Endothelial cell of umbilical vein (primary cell): ENCODE data around the gene IDH1. TPM values are rescaled to one million over a fixed set of nuclear protein-coding genes. Genes with fewer than 3 reads are reported as not detected.

Experiments used
- BruUV-seq: library from RNA; stranded (reverse); fragments of 400-500 nt; replicated peaks from 2 replicates; lab custom pipeline; 2021; lab: Mats Ljungman, UMichigan
- CTCF ChIA-PET: fragments of 300-600, 350-600 bp; sonication (Branson Sonifier 250); formaldehyde crosslinking; loops from one replicate; lab custom pipeline; 2021; ENCODE audit warnings: antibody characterized with exemption, inconsistent platforms; lab: Charles Lee
- POLR2A ChIA-PET: fragments of 300-600, 350-600 bp; sonication (Branson Sonifier 250); formaldehyde crosslinking; loops from one replicate; lab custom pipeline; 2021; ENCODE audit warnings: antibody characterized with exemption, inconsistent platforms; lab: Charles Lee
- DNase-seq: peaks from one replicate; pipeline ENCODE4 v3.0.0-alpha.2; 2011; ENCODE audit warnings: low read depth, low spot score
- FAIRE-seq: peaks from 2 replicates; lab custom pipeline; 2011; peaks lifted over from hg19 to GRCh38; lab: Jason Lieb, UNC
- H2AFZ ChIP-seq: 2 replicates; pipeline ENCODE4 v1.6.0; 2012; ENCODE audit warnings: low read depth, low read length, control low read depth, inconsistent platforms
- H3K27ac ChIP-seq: 2 replicates; pipeline ENCODE4 v1.5.1; 2011; ENCODE audit warnings: low read depth, mild to moderate bottlenecking, control low read depth, low read length, moderate library complexity; ENCODE audit not compliant: insufficient read depth
- H3K27me3 ChIP-seq, 2 experiments: 2 replicates each; pipeline versions ENCODE4 v1.6.0 to v1.6.1; 2011; ENCODE audit warnings: low read length in 2 of 2, mixed read lengths in 1 of 2; ENCODE audit not compliant: control insufficient read depth in 2 of 2, insufficient read depth in 2 of 2
- H3K36me3 ChIP-seq, 2 experiments: 2 replicates in 1 of 2; 3 replicates in 1 of 2; pipeline ENCODE4 v1.5.1; 2011; ENCODE audit warnings: low read length in 2 of 2, mild to moderate bottlenecking in 1 of 2, moderate library complexity in 1 of 2; ENCODE audit not compliant: control insufficient read depth in 2 of 2, insufficient read depth in 2 of 2; ENCODE audit errors: extremely low read depth in 1 of 2
- H3K4me1 ChIP-seq: 3 replicates; pipeline ENCODE4 v1.5.1; 2011; ENCODE audit warnings: mild to moderate bottlenecking, low read length; ENCODE audit not compliant: control insufficient read depth, insufficient read depth; ENCODE audit errors: extremely low read depth
- H3K4me2 ChIP-seq: 2 replicates; pipeline ENCODE4 v1.6.1; 2011; ENCODE audit warnings: low read length, control low read depth, mixed read lengths; ENCODE audit not compliant: insufficient read depth
- H3K4me3 ChIP-seq, 3 experiments: fragments of 200-600 bp in 1 of 3; sonication (generic), shearing (Covaris generic) in 1 of 3; replicated peaks in 1 of 3; 2 replicates each; pipeline ENCODE4 v1.5.1; 2011 to 2016; ENCODE audit warnings: control low read depth in 3 of 3, low read length in 3 of 3, mild to moderate bottlenecking in 2 of 3, inconsistent platforms in 1 of 3, low read depth in 1 of 3, moderate library complexity in 1 of 3; ENCODE audit not compliant: insufficient read depth in 1 of 3
- H3K79me2 ChIP-seq: 2 replicates; pipeline ENCODE4 v1.6.0; 2012; ENCODE audit warnings: low read length, inconsistent platforms; ENCODE audit not compliant: control insufficient read depth, insufficient read depth
- H3K9ac ChIP-seq: replicated peaks from 2 replicates; pipeline ENCODE3; 2011; ENCODE audit warnings: low read length, control low read depth; ENCODE audit not compliant: insufficient read depth; ENCODE audit errors: extremely low read depth
- H3K9me1 ChIP-seq: replicated peaks from 3 replicates; pipeline ENCODE4 v1.6.0; 2011; ENCODE audit warnings: mild to moderate bottlenecking, low read length; ENCODE audit not compliant: control insufficient read depth, insufficient read depth; ENCODE audit errors: extremely low read depth
- H3K9me3 ChIP-seq: replicated peaks from 2 replicates; pipeline ENCODE4 v1.5.1; 2012; ENCODE audit warnings: low read length, inconsistent platforms; ENCODE audit not compliant: control insufficient read depth, insufficient read depth
- H4K20me1 ChIP-seq: replicated peaks from 2 replicates; pipeline ENCODE3; 2011; ENCODE audit warnings: mild to moderate bottlenecking, low read length; ENCODE audit not compliant: control insufficient read depth, insufficient read depth; ENCODE audit errors: extremely low read depth
- FOS ChIP-seq: IDR thresholded peaks from 2 replicates; pipeline ENCODE4 v1.6.1; 2011; ENCODE audit warnings: mild to moderate bottlenecking, low read length, moderate library complexity, borderline replicate concordance; ENCODE audit not compliant: insufficient read depth
- GATA2 ChIP-seq: IDR thresholded peaks from 2 replicates; pipeline ENCODE4 v1.7.0; 2011; ENCODE audit warnings: low read depth, mild to moderate bottlenecking, moderate library complexity, mixed read lengths, low read length; ENCODE audit not compliant: insufficient read length, insufficient read depth
- JUN ChIP-seq: IDR thresholded peaks from 2 replicates; pipeline ENCODE4 v1.6.1; 2011; ENCODE audit warnings: borderline replicate concordance, low read depth; ENCODE audit not compliant: insufficient read length, insufficient read depth
- dilution Hi-C: fragments of 300-500 bp; cut with MboI; formaldehyde crosslinking; loops from one replicate; pipeline ENCODE4 v1.15.0; 2019; ENCODE audit warnings: low sequenced_read_pairs; ENCODE audit not compliant: extremely low pct_ligation_motif_present
- intact Hi-C: fragments of 100-400 bp; cut with micrococcal nuclease; formaldehyde crosslinking; loops from one replicate; pipeline ENCODE4 v1.10.0; 2022
- polyA plus RNA-seq, 4 experiments: library from polyadenylated mRNA; depleted of rRNA in 3 of 4; stranded (reverse) in 3 of 4; unstranded in 1 of 4; fragments of >200 nt; gene quantifications; 2 replicates each; pipeline versions ENCODE4 v1.2.1 to v1.2.3, GENCODE V29; 2011 to 2012; ENCODE audit warnings: missing spikeins in 1 of 4
- total RNA-seq: library from RNA; stranded (reverse); gene quantifications from 2 replicates; pipeline ENCODE4 v1.2.3, GENCODE V29; 2021
- TF ChIP-seq, protein P1 (sequence below): IDR thresholded peaks from 2 replicates; pipeline ENCODE4 v1.6.1; 2011; ENCODE audit not compliant: insufficient read depth, insufficient read length
- TF ChIP-seq, protein P2 (sequence below), 2 donors: IDR thresholded peaks; 1 replicate in 1 of 2; 2 replicates in 1 of 2; pipeline ENCODE4 v1.5.1; 2011; ENCODE audit warnings: low read length in 2 of 2, mild to moderate bottlenecking in 2 of 2, moderate library complexity in 2 of 2, control low read depth in 1 of 2, inconsistent platforms in 1 of 2, low read depth in 1 of 2; ENCODE audit not compliant: insufficient read depth in 1 of 2; ENCODE audit errors: extremely low read depth in 1 of 2

IDH1 gene
- total and polyA plus RNA-seq, 2 donors (not counting 3 experiments of a cell fraction or from before 2014, with no cell fraction given), result 63.1 to 107 TPM

DNA sequence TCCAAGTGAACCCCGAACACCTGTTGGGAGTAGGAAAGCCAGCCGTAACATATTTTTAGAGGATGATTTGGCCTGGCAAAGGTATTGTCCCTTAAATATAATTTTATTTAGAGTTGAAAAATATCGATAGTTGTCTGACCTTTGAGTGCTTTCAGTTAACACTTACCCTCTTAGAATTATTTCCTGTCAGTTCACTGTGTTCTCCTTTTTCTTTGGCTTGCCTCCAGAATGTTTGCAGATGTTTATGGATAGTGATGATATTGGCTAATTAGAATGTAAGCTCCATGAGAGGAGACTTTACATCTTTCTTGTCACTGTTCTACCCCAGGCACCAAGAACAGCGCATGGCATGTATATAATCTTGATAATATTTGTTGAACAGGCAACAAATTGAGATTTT lies 31.0 kb upstream of the IDH1 start:
- no peak overlapping the region for H3K4me2 ChIP-seq
- intact Hi-C loops, result no loop called here
- ChIA-PET POLR2A (no interaction called here), CTCF (no interaction called here)
- H3K27ac ChIP-seq, result no peak overlapping the region
- TF ChIP-seq, protein P1, sequence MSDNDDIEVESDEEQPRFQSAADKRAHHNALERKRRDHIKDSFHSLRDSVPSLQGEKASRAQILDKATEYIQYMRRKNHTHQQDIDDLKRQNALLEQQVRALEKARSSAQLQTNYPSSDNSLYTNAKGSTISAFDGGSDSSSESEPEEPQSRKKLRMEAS, result no peak
- no peak for TF ChIP-seq GATA2
- no peak for TF ChIP-seq FOS
- TF ChIP-seq, protein P2, sequence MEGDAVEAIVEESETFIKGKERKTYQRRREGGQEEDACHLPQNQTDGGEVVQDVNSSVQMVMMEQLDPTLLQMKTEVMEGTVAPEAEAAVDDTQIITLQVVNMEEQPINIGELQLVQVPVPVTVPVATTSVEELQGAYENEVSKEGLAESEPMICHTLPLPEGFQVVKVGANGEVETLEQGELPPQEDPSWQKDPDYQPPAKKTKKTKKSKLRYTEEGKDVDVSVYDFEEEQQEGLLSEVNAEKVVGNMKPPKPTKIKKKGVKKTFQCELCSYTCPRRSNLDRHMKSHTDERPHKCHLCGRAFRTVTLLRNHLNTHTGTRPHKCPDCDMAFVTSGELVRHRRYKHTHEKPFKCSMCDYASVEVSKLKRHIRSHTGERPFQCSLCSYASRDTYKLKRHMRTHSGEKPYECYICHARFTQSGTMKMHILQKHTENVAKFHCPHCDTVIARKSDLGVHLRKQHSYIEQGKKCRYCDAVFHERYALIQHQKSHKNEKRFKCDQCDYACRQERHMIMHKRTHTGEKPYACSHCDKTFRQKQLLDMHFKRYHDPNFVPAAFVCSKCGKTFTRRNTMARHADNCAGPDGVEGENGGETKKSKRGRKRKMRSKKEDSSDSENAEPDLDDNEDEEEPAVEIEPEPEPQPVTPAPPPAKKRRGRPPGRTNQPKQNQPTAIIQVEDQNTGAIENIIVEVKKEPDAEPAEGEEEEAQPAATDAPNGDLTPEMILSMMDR (IDR thresholded peaks at IDR 0.05; ENCODE audit: extremely low read depth in 1 of 2, insufficient read depth in 1 of 2, low read depth in 1 of 2, low read length in 2 of 2), result no peak
- no peak overlapping the region for H2AFZ ChIP-seq
- no peaks in the 10 kb centered on the region for H3K4me1 ChIP-seq
- H3K4me3 ChIP-seq, result no peak overlapping the region
- H4K20me1 ChIP-seq, result no peaks in the 10 kb centered on the region
- H3K27me3 ChIP-seq, result no peaks in the 10 kb centered on the region
- DNase-seq, result no peak
- no peaks in the 10 kb centered on the region for H3K9me3 ChIP-seq
- H3K9ac ChIP-seq, result no peak overlapping the region
- no peaks in the 10 kb centered on the region for H3K9me1 ChIP-seq
- dilution Hi-C loops, result no loop called here
- BruUV-seq, result no TSS peak
- FAIRE-seq, result no peak
- peaks cover 8% of the 10 kb centered on the region for H3K79me2 ChIP-seq
- peaks cover 8 to 32% of the 10 kb centered on the region in 2 experiments for H3K36me3 ChIP-seq

DNA sequence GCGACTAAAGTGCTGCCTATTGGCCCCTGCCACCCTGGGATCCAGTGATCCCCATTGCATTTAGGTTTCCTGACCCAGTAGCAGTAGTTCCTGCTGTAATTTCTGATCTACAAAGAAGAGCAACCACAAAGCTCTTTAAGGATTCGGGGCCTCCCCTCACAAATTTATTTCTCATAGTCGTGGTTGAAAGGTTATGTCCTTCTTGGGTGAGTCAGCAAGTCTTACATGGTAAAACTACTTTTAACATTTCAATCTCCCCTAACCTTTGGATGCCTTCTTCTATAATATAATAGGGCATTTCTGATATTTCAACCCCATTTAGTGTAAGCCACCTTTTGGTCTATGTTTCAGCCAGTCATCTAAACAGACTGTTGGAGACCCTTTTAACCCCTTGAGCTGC lies 26.1 kb upstream of the IDH1 start:
- ChIA-PET CTCF (interaction anchor here (1.4 to 1.5 kb wide), 2 partner anchors 10 to 26 kb away, joined by 3 to 4 read pairs; partner anchors contain the start of gene IDH1), POLR2A (no interaction called here)
- Histone ChIP-seq H3K9me1 (no peaks in the 10 kb centered on the region), H3K9ac (no peak overlapping the region), H3K36me3 (peaks cover 14 to 39% of the 10 kb centered on the region in 2 experiments), H3K4me1 (no peaks in the 10 kb centered on the region), H3K79me2 (peaks cover 7% of the 10 kb centered on the region), H3K4me3 (no peak overlapping the region), H3K4me2 (no peak overlapping the region), H2AFZ (no peak overlapping the region), H3K27me3 (no peaks in the 10 kb centered on the region), H4K20me1 (no peaks in the 10 kb centered on the region), H3K27ac (no peak overlapping the region), H3K9me3 (no peaks in the 10 kb centered on the region)
- FAIRE-seq (no peak), DNase-seq (no peak)
- TF ChIP-seq JUN (no peak), GATA2 (no peak)
- dilution Hi-C loops, result no loop called here
- no TSS peak for BruUV-seq
- intact Hi-C loops, result no loop called here
